H1 (cell line): ENCODE measurements around the gene PFDN1. TPM values are rescaled to one million over a fixed set of nuclear protein-coding genes. Genes with fewer than 3 reads are reported as not detected.

ENCODE experiments used
- CTCF ChIA-PET: fragments of 300-600 bp; sonication (Branson Sonifier 250); formaldehyde crosslinking; loops from one replicate; lab custom pipeline; 2021; ENCODE audit not compliant: partially characterized antibody; lab: Charles Lee
- POLR2A ChIA-PET: fragments of 300-600 bp; sonication (Branson Sonifier 250); formaldehyde crosslinking; loops from one replicate; lab custom pipeline; 2021; ENCODE audit warnings: inconsistent platforms; ENCODE audit not compliant: partially characterized antibody; lab: Charles Lee
- DNase-seq, 2 experiments: peaks; one replicate each; pipeline versions ENCODE4 v3.0.0 to v3.0.0-alpha.2; 2010 to 2022; ENCODE audit warnings: low spot score in 2 of 2, low read depth in 1 of 2, mixed read lengths in 1 of 2
- FAIRE-seq: peaks from 2 replicates; lab custom pipeline; 2011; peaks lifted over from hg19 to GRCh38; lab: Jason Lieb, UNC
- H2AFZ ChIP-seq: 2 replicates; pipeline ENCODE4 v1.8.1; 2012; ENCODE audit warnings: low read length, inconsistent platforms
- H2AK5ac ChIP-seq: 2 replicates; pipeline ENCODE4 v1.6.1; 2013; ENCODE audit warnings: low read depth, low read length
- H2BK120ac ChIP-seq: replicated peaks from 2 replicates; pipeline ENCODE3; 2013; ENCODE audit warnings: low read depth, low read length, inconsistent platforms
- H2BK12ac ChIP-seq: 2 replicates; pipeline ENCODE4 v1.6.1; 2013; ENCODE audit warnings: low read depth, low read length
- H2BK15ac ChIP-seq: 2 replicates; pipeline ENCODE4 v1.6.1; 2013; ENCODE audit warnings: low read length
- H2BK20ac ChIP-seq: 2 replicates; pipeline ENCODE4 v1.6.1; 2013; ENCODE audit warnings: low read length
- H2BK5ac ChIP-seq: 2 replicates; pipeline ENCODE4 v1.6.1; 2013; ENCODE audit warnings: low read depth, low read length
- H3K14ac ChIP-seq: 2 replicates; pipeline ENCODE4 v1.6.1; 2013; ENCODE audit warnings: inconsistent platforms; ENCODE audit not compliant: insufficient read length
- H3K18ac ChIP-seq: 2 replicates; pipeline ENCODE4 v1.6.1; 2013; ENCODE audit warnings: low read length; ENCODE audit errors: extremely low read depth
- H3K23ac ChIP-seq: 2 replicates; pipeline ENCODE4 v1.6.1; 2013; ENCODE audit warnings: inconsistent platforms; ENCODE audit not compliant: insufficient read length
- H3K23me2 ChIP-seq: 2 replicates; pipeline ENCODE4 v1.6.1; 2013; ENCODE audit warnings: low read depth, low read length
- H3K27ac ChIP-seq: 2 replicates; pipeline ENCODE4 v1.6.1; 2011; ENCODE audit warnings: low read depth, low read length, inconsistent platforms
- H3K27me3 ChIP-seq, 4 experiments: replicated peaks in 1 of 4; 1 replicate in 1 of 4; 2 replicates in 3 of 4; pipeline versions ENCODE4 v1.6.1 to v1.8.1; 2011 to 2013; ENCODE audit warnings: low read length in 3 of 4, mild to moderate bottlenecking in 3 of 4, inconsistent platforms in 2 of 4, mixed read lengths in 2 of 4, moderate library complexity in 1 of 4; ENCODE audit not compliant: control insufficient read depth in 3 of 4, insufficient read depth in 3 of 4; ENCODE audit errors: extremely low read depth in 1 of 4
- H3K36me3 ChIP-seq, 4 experiments: 2 replicates each; pipeline versions ENCODE4 v1.6.1 to v1.8.1; 2011 to 2013; ENCODE audit warnings: mild to moderate bottlenecking in 4 of 4, low read length in 3 of 4, moderate library complexity in 2 of 4, control low read depth in 1 of 4, inconsistent platforms in 1 of 4; ENCODE audit not compliant: insufficient read depth in 4 of 4, control insufficient read depth in 2 of 4
- H3K4ac ChIP-seq: replicated peaks from 2 replicates; pipeline ENCODE3; 2013; ENCODE audit warnings: low read length, low read depth, mixed read lengths, inconsistent platforms; ENCODE audit not compliant: insufficient read length
- H3K4me1 ChIP-seq, 4 experiments: replicated peaks in 1 of 4; 1 replicate in 1 of 4; 2 replicates in 3 of 4; pipeline versions ENCODE4 v1.6.1 to v1.8.1; 2011 to 2013; ENCODE audit warnings: low read length in 3 of 4, inconsistent platforms in 2 of 4, mixed read lengths in 1 of 4; ENCODE audit not compliant: insufficient read depth in 4 of 4, control insufficient read depth in 3 of 4
- H3K4me2 ChIP-seq, 2 experiments: 2 replicates each; pipeline versions ENCODE4 v1.6.1 to v1.8.1; 2011 to 2013; ENCODE audit warnings: low read depth in 2 of 2, low read length in 2 of 2, control low read depth in 1 of 2, inconsistent platforms in 1 of 2, mild to moderate bottlenecking in 1 of 2; ENCODE audit not compliant: insufficient read depth in 1 of 2
- H3K4me3 ChIP-seq, 4 experiments: fragments of 200-600, 300-600 bp in 1 of 4; sonication (generic), shearing (Covaris generic), sonication (Bioruptor Twin) in 1 of 4; 2 replicates each; pipeline versions ENCODE4 v1.5.1 to v1.8.1; 2011 to 2016; ENCODE audit warnings: low read length in 4 of 4, low read depth in 3 of 4, control low read depth in 2 of 4, inconsistent platforms in 2 of 4, mild to moderate bottlenecking in 2 of 4, mixed read lengths in 1 of 4, moderate library complexity in 1 of 4; ENCODE audit not compliant: insufficient read depth in 2 of 4; ENCODE audit errors: extremely low read depth in 1 of 4
- H3K56ac ChIP-seq: replicated peaks from 2 replicates; pipeline ENCODE3; 2013; ENCODE audit warnings: low read depth, mild to moderate bottlenecking, mixed read lengths, low read length, inconsistent platforms; ENCODE audit not compliant: insufficient read length
- H3K79me1 ChIP-seq: 2 replicates; pipeline ENCODE4 v1.6.1; 2013; ENCODE audit warnings: low read depth, low read length, control low read depth
- H3K79me2 ChIP-seq, 2 experiments: 2 replicates each; pipeline versions ENCODE4 v1.6.1 to v1.8.1; 2012 to 2013; ENCODE audit warnings: low read length in 2 of 2, mild to moderate bottlenecking in 2 of 2, inconsistent platforms in 1 of 2; ENCODE audit not compliant: insufficient read depth in 2 of 2, control insufficient read depth in 1 of 2
- H3K9ac ChIP-seq, 4 experiments: replicated peaks in 1 of 4; 1 replicate in 1 of 4; 2 replicates in 3 of 4; pipeline versions ENCODE4 v1.6.1 to v1.8.1; 2011 to 2013; ENCODE audit warnings: low read depth in 3 of 4, low read length in 3 of 4, control low read depth in 2 of 4, mild to moderate bottlenecking in 2 of 4, moderate library complexity in 2 of 4, inconsistent platforms in 1 of 4; ENCODE audit errors: extremely low read depth in 1 of 4
- H3K9me3 ChIP-seq, 2 experiments: 2 replicates each; pipeline versions ENCODE4 v1.6.1 to v1.8.1; 2012 to 2013; ENCODE audit warnings: mild to moderate bottlenecking in 2 of 2, moderate library complexity in 2 of 2, control low read depth in 1 of 2, inconsistent platforms in 1 of 2, low read depth in 1 of 2, low read length in 1 of 2, mixed read lengths in 1 of 2; ENCODE audit not compliant: insufficient read depth in 2 of 2
- H4K20me1 ChIP-seq, 2 experiments: replicated peaks in 1 of 2; 2 replicates each; pipeline versions ENCODE3 to v1.8.1; 2011 to 2013; ENCODE audit warnings: inconsistent platforms in 2 of 2, low read length in 2 of 2, mild to moderate bottlenecking in 1 of 2; ENCODE audit not compliant: insufficient read depth in 2 of 2, control insufficient read depth in 1 of 2
- H4K5ac ChIP-seq: 2 replicates; pipeline ENCODE4 v1.6.1; 2013; ENCODE audit warnings: low read length, low read depth, mixed read lengths, inconsistent platforms; ENCODE audit not compliant: insufficient read length
- H4K8ac ChIP-seq: 2 replicates; pipeline ENCODE4 v1.8.0; 2013; ENCODE audit warnings: mild to moderate bottlenecking, moderate library complexity, low read length, inconsistent platforms; ENCODE audit not compliant: insufficient read depth; ENCODE audit errors: extremely low read depth
- H4K91ac ChIP-seq: replicated peaks from 2 replicates; pipeline ENCODE3; 2013; ENCODE audit warnings: low read length, mixed read lengths, inconsistent platforms; ENCODE audit not compliant: insufficient read length
- BACH1 ChIP-seq: IDR thresholded peaks from 2 replicates; pipeline ENCODE4 v1.6.1; 2012; ENCODE audit warnings: low read length, improper control_type of control experiment
- JUN ChIP-seq: IDR thresholded peaks from 2 replicates; pipeline ENCODE4 v1.6.1; 2011; ENCODE audit warnings: low read depth, mild to moderate bottlenecking, improper control_type of control experiment, low read length
- KDM5A ChIP-seq: fragments of 200-600 bp; IDR thresholded peaks from 2 replicates; pipeline ENCODE4 v1.7.1; 2012; ENCODE audit warnings: mild to moderate bottlenecking, low read length, inconsistent platforms, mixed read lengths
- RFX5 ChIP-seq: IDR thresholded peaks from 2 replicates; pipeline ENCODE4 v1.6.1; 2011; ENCODE audit warnings: low read depth, low read length, improper control_type of control experiment, borderline replicate concordance
- SP2 ChIP-seq: IDR thresholded peaks from 2 replicates; pipeline ENCODE4 v1.6.1; 2012; ENCODE audit warnings: mild to moderate bottlenecking, low read length, inconsistent platforms
- TCF12 ChIP-seq: IDR thresholded peaks from 2 replicates; pipeline ENCODE4 v1.6.1; 2011; ENCODE audit warnings: low read depth, mild to moderate bottlenecking, low read length
- YY1 ChIP-seq: IDR thresholded peaks from 2 replicates; pipeline ENCODE4 v1.6.1; 2011; ENCODE audit warnings: low read depth, mild to moderate bottlenecking, low read length
- ZNF274 ChIP-seq: IDR thresholded peaks from 2 replicates; pipeline ENCODE4 v1.7.0; 2012; ENCODE audit warnings: low read length, borderline replicate concordance; ENCODE audit errors: extremely low read depth
- polyA plus RNA-seq, 7 experiments: library from polyadenylated mRNA; depleted of rRNA in 3 of 7; stranded (reverse) in 5 of 7; unstranded in 2 of 7; fragments of >200 nt in 5 of 7; fragments of 200-250 nt in 2 of 7; gene quantifications; 1 replicate in 5 of 7; 2 replicates in 1 of 7; 4 replicates in 1 of 7; pipeline versions ENCODE4 v1.2.1 to v1.2.3, GENCODE V29; 2011 to 2013; ENCODE audit warnings: missing spikeins in 2 of 7, mixed read lengths in 2 of 7
- total RNA-seq: library from RNA; stranded (reverse); fragmentation: NEBNext Ultra II Directional; extraction: Animal tissue kit (Norgen Biotek cat#: 25700); gene quantifications from 2 replicates; pipeline ENCODE4 v1.2.1, GENCODE V29; 2021
- TF ChIP-seq, protein P1 (sequence below): IDR thresholded peaks from 2 replicates; pipeline ENCODE4 v1.6.1; 2012; ENCODE audit warnings: inconsistent platforms

Gene PFDN1
- total and polyA plus RNA-seq, 2 of the 8 experiments (the other 6 are each of a cell fraction or from before 2014, with no cell fraction given): 53.0 to 89.6 TPM

- POLR2A ChIA-PET: interaction anchor here (0.7 to 1.4 kb wide), 2 partner anchors 8 to 68 kb away, joined by 3 to 8 read pairs; no protein-coding TSS in a partner anchor
- Histone ChIP-seq H3K4me1 (no peaks in the 10 kb centered on the region), H2BK120ac (no peak overlapping the region), H2AFZ (no peak overlapping the region), H3K9me3 (no peaks in the 10 kb centered on the region), H4K8ac (no peak overlapping the region), H3K4me2 (no peak overlapping the region), H3K36me3 (peaks cover 0 to 1% (median 0%) of the 10 kb centered on the region in 4 experiments; a peak in 2 of 8 replicates), H3K14ac (no peak overlapping the region), H3K56ac (no peak overlapping the region), H3K79me1 (no peaks in the 10 kb centered on the region), H3K9ac (no peak overlapping the region), H2AK5ac (no peak overlapping the region), H2BK5ac (no peak overlapping the region), H2BK20ac (no peak overlapping the region)
- CTCF ChIA-PET: interaction anchor here (0.7 to 2.1 kb wide), 7 partner anchors 11 to 91 kb away, joined by 3 to 7 read pairs (median 4); partner anchors contain the start of gene HBEGF
- FAIRE-seq: no peak
- TF ChIP-seq, protein P1, sequence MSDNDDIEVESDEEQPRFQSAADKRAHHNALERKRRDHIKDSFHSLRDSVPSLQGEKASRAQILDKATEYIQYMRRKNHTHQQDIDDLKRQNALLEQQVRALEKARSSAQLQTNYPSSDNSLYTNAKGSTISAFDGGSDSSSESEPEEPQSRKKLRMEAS: no peak
- TF ChIP-seq RFX5 (no peak), JUN (no peak), SP2 (no peak), YY1 (no peak), BACH1 (no peak), KDM5A (no peak), TCF12 (no peak), ZNF274 (no peak)
- TF ChIP-seq, all 59 proteins: peak for 0
- H3K27me3 ChIP-seq: no peaks in the 10 kb centered on the region
- no peak overlapping the region for H3K4me3 ChIP-seq
- DNase-seq: no peak
- no peak overlapping the region for H2BK15ac ChIP-seq
- no peak overlapping the region for H3K18ac ChIP-seq
- no peak overlapping the region for H4K91ac ChIP-seq
- H3K23ac ChIP-seq: no peak overlapping the region
- no peaks in the 10 kb centered on the region for H3K23me2 ChIP-seq
- no peak overlapping the region for H2BK12ac ChIP-seq
- H4K5ac ChIP-seq: no peak overlapping the region
- H4K20me1 ChIP-seq: peaks cover 0 to 3% of the 10 kb centered on the region in 2 experiments
- no peak overlapping the region for H3K4ac ChIP-seq
- H3K79me2 ChIP-seq: no peaks in the 10 kb centered on the region
- no peak overlapping the region for H3K27ac ChIP-seq
Measured at GRCh38 chr5:140275837-140276236, 27.1 kb downstream of the PFDN1 start.
